Osteoblast (primary cell): ENCODE data around the gene GOLIM4. TPM values are rescaled to one million over a fixed set of nuclear protein-coding genes. Genes with fewer than 3 reads are reported as not detected.

Source experiments
- DNase-seq: peaks from one replicate; pipeline ENCODE4 v3.0.0; 2011; ENCODE audit warnings: low spot score, mixed read lengths; ENCODE audit not compliant: insufficient read length; ENCODE audit errors: missing footprints
- H2AFZ ChIP-seq: 2 replicates; pipeline ENCODE4 v1.6.0; 2011; ENCODE audit warnings: mild to moderate bottlenecking, low read length
- H3K27ac ChIP-seq: 2 replicates; pipeline ENCODE4 v1.5.1; 2011; ENCODE audit warnings: mild to moderate bottlenecking, low read depth, low read length, moderate library complexity
- H3K27me3 ChIP-seq: 2 replicates; pipeline ENCODE4 v1.6.0; 2012; ENCODE audit warnings: mild to moderate bottlenecking, control low read depth, inconsistent platforms, low read length, moderate library complexity; ENCODE audit not compliant: insufficient read depth
- H3K36me3 ChIP-seq: 2 replicates; pipeline ENCODE4 v1.5.1; 2011; ENCODE audit warnings: mild to moderate bottlenecking, low read length, control low read depth, moderate library complexity; ENCODE audit not compliant: insufficient read depth
- H3K4me1 ChIP-seq: 2 replicates; pipeline ENCODE4 v1.5.1; 2011; ENCODE audit warnings: mild to moderate bottlenecking, low read length, control low read depth, moderate library complexity; ENCODE audit not compliant: insufficient read depth
- H3K4me2 ChIP-seq: 2 replicates; pipeline ENCODE4 v1.6.0; 2011; ENCODE audit warnings: mild to moderate bottlenecking, low read length; ENCODE audit not compliant: insufficient read depth
- H3K4me3 ChIP-seq: fragments of 200-600 bp; sonication (generic); 3 replicates; pipeline ENCODE4 v1.5.1; 2012; ENCODE audit warnings: mild to moderate bottlenecking, low read length, inconsistent platforms; ENCODE audit not compliant: insufficient read depth
- H3K79me2 ChIP-seq: 2 replicates; pipeline ENCODE4 v1.6.0; 2012; ENCODE audit warnings: mild to moderate bottlenecking, low read length, control low read depth, inconsistent platforms; ENCODE audit not compliant: insufficient read depth
- H3K9me3 ChIP-seq: 2 replicates; pipeline ENCODE4 v1.5.1; 2011; ENCODE audit warnings: low read depth, low read length, control low read depth
- H4K20me1 ChIP-seq: 2 replicates; pipeline ENCODE4 v1.6.0; 2012; ENCODE audit warnings: mild to moderate bottlenecking, low read length, control low read depth; ENCODE audit not compliant: insufficient read depth
- CTCF ChIP-seq: IDR thresholded peaks from 2 replicates; pipeline ENCODE4 v1.5.1; 2011; ENCODE audit warnings: mild to moderate bottlenecking, low read depth, low read length, moderate library complexity; ENCODE audit errors: extremely low read depth
- total RNA-seq: library from RNA; depleted of rRNA; stranded (reverse); fragments of >200 nt; gene quantifications from 2 replicates; pipeline ENCODE4 v1.2.3, GENCODE V29; 2012

Gene GOLIM4
- 44.5 and 50.1 TPM in 2 replicates for total RNA-seq

- Histone ChIP-seq H3K4me3 (peak within 1 kb of the TSS; percentile 92), H3K27ac (peak within 1 kb of the TSS; percentile 91), H3K4me2 (peak within 1 kb of the TSS; percentile 100), H3K36me3 (no peaks in the 10 kb centered on the region), H2AFZ (peak within 1 kb of the TSS; percentile 99), H3K27me3 (no peaks in the 10 kb centered on the region), H4K20me1 (peaks cover 23% of the 10 kb centered on the region), H3K79me2 (peaks cover 39% of the 10 kb centered on the region), H3K9me3 (no peaks in the 10 kb centered on the region), H3K4me1 (peaks cover 34% of the 10 kb centered on the region)
- TF ChIP-seq CTCF = no peak
- peak; percentile 98 for DNase-seq
Measured at GRCh38 chr3:168095611-168096209, at the start of gene GOLIM4. TSS of gene GOLIM4 (minus strand) at chr3:168095924. CDS start at chr3:168095285, 639 bp downstream.

- no peaks in the 10 kb centered on the region for H3K79me2 ChIP-seq
- no peak overlapping the region for H3K4me2 ChIP-seq
- no peak overlapping the region for H3K4me3 ChIP-seq
- H3K27me3 ChIP-seq = no peaks in the 10 kb centered on the region
- no peaks in the 10 kb centered on the region for H3K36me3 ChIP-seq
- TF ChIP-seq CTCF = no peak
- H3K27ac ChIP-seq = no peak overlapping the region
- no peaks in the 10 kb centered on the region for H3K9me3 ChIP-seq
- H2AFZ ChIP-seq = peak overlapping the region; percentile 25
- no peaks in the 10 kb centered on the region for H3K4me1 ChIP-seq
- H4K20me1 ChIP-seq = no peaks in the 10 kb centered on the region
- DNase-seq = no peak
Measured at GRCh38 chr3:168141405-168141998, 45.8 kb upstream of the GOLIM4 start.

GRCh38 chr3:168139947-168140346 is 44.2 kb upstream of the GOLIM4 start:
- no peak overlapping the region for H2AFZ ChIP-seq
- no peak for TF ChIP-seq CTCF

GRCh38 chr3:168138421-168138820 is 42.7 kb upstream of the GOLIM4 start:
- Histone ChIP-seq H3K27ac (no peak overlapping the region), H3K4me3 (no peak overlapping the region), H3K27me3 (no peaks in the 10 kb centered on the region), H3K9me3 (no peaks in the 10 kb centered on the region), H3K79me2 (no peaks in the 10 kb centered on the region), H2AFZ (no peak overlapping the region), H3K4me2 (no peak overlapping the region), H3K36me3 (no peaks in the 10 kb centered on the region), H4K20me1 (no peaks in the 10 kb centered on the region), H3K4me1 (no peaks in the 10 kb centered on the region)
- DNase-seq = no peak
- TF ChIP-seq CTCF = no peak

More at GRCh38 chr3:168139947-168140346, 44.2 kb upstream of the GOLIM4 start:
- Histone ChIP-seq H3K79me2 (no peaks in the 10 kb centered on the region), H3K36me3 (no peaks in the 10 kb centered on the region), H3K4me3 (no peak overlapping the region), H4K20me1 (no peaks in the 10 kb centered on the region), H3K27ac (no peak overlapping the region), H3K4me2 (no peak overlapping the region), H3K27me3 (no peaks in the 10 kb centered on the region), H3K9me3 (no peaks in the 10 kb centered on the region), H3K4me1 (no peaks in the 10 kb centered on the region)
- no peak for DNase-seq
